Caki2 (cell line): ENCODE data around the gene ONECUT3. TPM values are rescaled to one million over a fixed set of nuclear protein-coding genes. Genes with fewer than 3 reads are reported as not detected.

ENCODE experiments used
- DNase-seq: peaks from one replicate; pipeline ENCODE4 v3.0.0-alpha.2; 2015; ENCODE audit warnings: low read depth
- in situ Hi-C: cut with HindIII; loops from 2 replicates; pipeline ENCODE4 v1.10.0; 2016; ENCODE audit warnings: low sequenced_read_pairs, low pct_unique_long_range_greater_than_20kb, mixed read lengths
- total RNA-seq: library from RNA; depleted of rRNA; stranded (reverse); fragments of >200 nt; shearing (Covaris generic); gene quantifications from 2 replicates; pipeline ENCODE4 v1.2.3, GENCODE V29; 2014; ENCODE audit warnings: low replicate concordance

Gene ONECUT3
- total RNA-seq, 1 experiment from 2014 or later: not detected

DNA sequence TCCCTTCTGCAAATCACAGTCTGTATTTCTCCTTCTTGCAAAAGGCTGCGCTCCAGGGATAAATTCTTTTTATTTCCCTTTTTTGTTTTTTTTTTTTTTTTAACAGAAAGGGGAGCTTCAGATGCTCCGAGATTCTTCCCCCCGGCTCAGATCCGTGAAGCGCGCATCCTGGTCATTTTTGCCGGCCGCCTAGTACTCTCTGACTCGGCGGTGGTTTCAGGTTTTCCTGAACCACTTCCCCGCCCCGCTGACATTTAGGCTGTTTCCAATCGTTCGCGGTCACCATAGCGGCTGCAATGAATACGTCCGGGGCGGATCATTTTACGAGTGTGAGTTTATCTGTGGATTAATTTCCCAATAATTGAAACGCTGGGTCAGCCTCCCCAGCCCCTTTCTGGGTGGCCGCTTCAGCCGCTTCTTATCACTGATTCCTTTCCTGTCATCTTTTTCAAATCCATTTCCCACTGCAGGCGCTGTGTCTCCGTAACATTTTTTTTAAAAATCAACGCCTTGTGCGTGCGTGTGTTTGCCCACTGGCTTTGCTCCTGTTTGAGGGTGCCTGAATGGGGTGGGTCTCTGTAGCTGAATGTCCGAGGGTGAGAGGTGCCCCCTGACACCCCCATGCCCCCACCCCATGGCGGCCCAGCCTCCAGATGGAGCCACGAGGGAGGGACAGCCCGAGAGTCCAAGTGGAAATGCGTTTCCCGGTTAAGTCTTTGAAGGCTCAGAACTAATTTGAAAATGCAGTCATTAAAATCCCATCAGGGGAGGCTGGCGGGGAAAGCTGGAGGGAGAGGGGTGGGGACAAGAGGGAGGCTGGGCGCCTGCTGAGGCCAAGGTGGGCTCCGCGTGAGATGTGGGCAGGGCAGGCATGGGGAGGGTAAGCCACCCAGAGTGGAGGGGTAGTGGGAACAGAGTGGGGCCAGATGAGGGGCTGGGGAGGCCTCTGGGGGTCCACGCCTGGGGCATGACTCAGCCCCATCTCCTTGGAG lies 10.6 kb downstream of the ONECUT3 start:
- in situ Hi-C loops: no loop called here

DNA sequence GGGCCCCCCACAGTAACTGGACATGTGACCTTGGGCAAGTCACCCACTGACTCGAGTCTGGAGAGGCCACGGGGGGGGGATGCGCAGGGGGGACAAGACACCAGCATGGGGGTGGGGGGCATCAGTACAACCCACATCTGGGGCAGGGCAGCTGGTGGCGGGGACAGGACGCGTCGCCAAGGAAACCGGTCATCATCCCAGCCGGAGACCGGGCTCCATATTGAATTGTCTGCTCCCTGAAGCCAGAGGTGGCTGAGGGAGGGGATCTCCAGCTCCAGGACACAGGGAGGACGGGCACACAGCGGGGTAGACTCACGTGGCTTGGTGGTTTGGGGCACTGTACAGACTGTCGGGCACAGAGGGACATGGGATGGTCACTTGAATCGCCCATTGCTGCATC lies 11.4 kb downstream of the ONECUT3 start:
- in situ Hi-C loops: no loop called here
- no peak for DNase-seq

More for the DNA sequence above, 10.6 kb downstream of the ONECUT3 start:
- no peak for DNase-seq

DNA sequence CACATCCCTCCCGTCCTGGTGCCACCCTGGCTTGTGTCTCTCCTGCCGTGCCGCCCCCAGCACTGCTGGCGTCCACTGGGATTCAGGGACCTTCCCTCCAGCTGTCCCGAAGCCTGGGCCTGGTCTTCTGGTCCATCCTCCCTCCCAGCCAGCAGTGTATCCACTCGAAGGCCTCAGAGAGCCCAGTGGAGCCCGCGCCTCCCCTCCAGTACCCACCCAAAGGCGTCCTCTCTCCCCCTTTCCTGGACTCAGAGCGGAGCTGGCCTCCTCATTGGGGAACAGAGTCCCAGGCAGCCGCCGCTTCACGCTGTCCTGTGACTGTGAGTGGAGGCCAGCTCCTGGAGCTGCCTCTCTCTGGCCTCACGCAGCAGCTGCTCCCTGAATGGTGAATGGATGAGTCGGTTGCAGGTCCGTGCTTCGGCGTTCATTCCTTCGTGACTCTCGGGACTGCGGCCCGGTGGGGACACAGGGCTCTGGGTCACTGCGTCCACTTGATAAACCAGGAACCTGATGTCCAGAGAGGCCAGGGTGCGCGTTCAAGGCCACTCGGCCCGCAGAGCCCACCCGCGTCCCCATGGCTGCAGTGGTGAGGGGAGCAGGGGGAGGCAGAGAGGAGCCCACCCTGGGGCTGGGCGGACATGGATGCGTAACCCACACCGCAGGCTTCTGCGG lies 12.1 kb downstream of the ONECUT3 start:
- in situ Hi-C loops: no loop called here
- DNase-seq: no peak

DNA sequence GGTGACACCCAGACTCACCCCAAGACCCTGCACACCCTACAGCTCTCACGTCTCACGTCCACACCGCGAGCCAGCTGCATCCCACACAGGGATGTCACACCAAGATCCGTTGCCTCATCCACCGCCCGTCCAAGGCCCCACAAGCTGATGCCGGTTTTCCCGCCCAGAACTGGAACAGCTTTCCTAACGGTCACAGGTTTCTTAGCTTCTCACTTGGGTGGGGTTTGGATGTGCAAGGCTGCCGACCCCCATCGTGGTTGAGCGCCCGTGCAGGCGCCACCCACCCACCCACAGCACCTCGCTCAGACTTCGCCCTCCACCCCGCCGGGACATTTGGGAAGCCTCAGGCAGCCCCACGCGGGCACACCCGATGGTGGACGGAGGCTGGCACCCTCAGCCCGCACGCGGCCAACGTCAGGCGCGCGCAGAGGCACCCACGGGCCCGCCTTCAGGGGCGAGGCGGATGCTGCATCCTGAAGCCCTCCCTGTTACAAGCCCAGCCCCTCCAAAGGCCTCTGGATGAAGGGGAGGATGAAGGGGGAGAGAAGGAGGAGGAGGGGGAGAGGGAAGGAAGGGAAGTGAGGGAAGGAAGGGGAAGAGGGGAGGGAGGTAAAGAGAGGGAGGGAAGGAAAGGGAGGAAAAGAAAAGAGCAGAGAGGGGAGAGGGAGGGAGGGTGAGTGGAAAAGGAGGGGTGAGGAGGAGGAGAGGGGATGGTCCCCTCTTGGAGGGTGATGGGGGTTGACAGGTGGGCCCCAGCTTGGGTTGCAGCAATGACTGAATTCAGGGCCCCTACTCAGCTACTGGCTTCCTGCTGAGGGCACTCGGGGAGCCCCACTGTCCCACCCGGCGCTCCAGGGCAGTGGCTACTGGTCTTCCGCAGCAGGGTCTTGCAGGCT lies 12.8 kb downstream of the ONECUT3 start:
- in situ Hi-C loops: no loop called here

DNA sequence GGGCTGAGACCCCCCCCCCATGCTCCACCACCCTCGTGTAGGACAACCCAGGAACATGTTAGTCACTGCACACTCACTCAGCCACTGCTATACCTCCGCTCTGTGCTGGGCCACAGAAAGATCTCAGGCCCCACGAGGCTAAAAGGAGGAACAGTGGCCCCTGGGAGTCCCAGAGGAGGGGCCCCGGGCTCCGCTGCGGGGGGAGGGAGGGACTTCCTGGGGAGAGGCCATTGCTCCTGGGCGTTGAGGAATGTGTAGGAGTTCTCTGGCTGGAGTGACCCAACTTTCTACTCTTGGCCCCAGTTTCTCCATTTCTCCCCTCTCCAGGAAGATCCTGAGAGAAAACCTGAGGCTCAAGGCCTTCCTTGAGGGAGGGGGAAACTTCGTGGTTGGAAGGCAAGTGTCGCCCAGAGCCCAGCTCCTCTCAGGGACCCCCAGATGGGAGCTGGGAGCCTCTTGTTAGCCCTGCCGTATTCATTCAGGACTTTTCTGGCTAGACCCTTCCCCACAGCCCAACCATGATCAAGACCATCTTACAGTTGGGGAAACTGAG lies 13.6 kb downstream of the ONECUT3 start:
- in situ Hi-C loops: no loop called here
- DNase-seq: no peak

More for the DNA sequence above, 12.8 kb downstream of the ONECUT3 start:
- DNase-seq: no peak

DNA sequence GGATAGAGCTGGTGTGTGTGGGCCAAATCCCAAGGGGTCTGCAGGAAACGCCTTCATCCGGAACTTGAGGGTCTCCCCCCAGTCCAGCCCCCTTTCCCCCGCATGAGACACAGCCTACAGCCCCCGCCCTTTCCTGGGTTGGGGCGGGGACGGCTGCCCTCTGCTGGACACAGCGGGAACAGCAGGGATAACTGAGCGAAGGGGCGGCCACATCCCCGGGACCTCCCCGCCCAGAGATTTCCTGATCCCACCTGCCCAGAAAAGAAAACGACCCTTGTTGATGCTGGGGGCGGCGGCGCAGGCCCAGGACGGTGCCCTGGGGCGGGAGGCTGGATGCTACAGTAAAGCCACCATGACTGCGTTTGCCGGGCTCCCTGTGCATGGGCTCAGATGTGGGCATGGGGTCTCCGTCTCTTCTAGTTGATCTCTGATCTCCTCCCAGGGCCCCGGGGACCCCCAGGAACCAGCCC lies 14.2 kb downstream of the ONECUT3 start:
- DNase-seq: peak; percentile 16
- in situ Hi-C loops: no loop called here

DNA sequence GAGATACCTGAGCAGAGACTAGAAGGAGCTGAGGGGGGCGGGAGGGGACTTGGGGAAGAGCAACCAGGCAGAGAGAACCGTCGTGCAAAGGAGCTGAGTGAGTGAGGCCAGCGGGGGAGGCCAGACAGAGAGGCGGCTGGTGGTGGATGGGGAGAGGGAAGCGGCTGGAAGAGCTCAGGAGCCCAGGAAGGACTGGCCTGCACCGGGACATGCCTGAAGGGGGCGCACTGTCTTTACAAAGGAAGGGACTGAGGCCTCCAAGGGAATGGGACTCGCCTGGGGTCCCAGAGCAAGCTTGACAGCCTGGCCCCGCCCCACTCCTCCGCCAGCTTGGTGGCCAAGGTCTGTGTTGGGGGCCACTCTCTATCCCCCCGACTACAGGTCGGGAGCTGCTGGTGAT lies 14.9 kb downstream of the ONECUT3 start:
- in situ Hi-C loops: no loop called here
- no peak for DNase-seq

DNA sequence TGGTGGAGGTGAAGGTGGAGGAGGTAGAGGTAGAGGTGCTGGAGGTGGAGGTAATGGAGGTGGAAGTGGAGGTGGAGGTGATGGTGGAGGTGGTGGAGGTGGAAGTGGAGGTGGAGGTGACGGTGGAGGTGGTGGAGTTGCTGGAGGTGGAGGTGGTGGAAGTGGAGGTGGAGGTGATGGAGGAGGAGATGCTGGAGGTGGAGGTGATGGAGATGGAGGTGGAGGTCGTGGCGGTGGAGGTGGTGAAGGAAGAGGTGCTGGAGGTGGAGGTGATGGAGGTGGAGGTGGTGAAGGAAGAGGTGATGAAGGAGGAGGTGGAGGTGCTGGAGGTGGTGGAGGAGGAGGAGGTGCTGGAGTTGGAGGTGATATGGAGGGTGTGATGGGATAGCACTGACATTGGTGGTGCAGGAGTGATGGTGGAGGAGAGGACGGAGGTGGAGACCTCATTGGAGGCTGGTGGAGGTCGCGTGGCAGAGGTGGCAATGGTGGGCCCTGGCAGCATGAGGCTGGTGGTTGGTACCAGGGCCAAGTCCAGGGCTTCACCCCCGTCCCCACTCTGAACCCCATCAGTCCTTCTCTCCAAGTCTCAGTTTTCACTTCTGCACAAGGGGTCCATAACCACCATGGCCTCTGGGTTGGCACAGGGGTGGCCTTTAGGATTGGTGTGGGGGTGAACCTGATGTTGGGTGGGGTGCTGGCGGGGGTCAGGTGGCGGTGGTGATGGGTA lies 15.8 kb downstream of the ONECUT3 start:
- no peak for DNase-seq
- in situ Hi-C loops: no loop called here

DNA sequence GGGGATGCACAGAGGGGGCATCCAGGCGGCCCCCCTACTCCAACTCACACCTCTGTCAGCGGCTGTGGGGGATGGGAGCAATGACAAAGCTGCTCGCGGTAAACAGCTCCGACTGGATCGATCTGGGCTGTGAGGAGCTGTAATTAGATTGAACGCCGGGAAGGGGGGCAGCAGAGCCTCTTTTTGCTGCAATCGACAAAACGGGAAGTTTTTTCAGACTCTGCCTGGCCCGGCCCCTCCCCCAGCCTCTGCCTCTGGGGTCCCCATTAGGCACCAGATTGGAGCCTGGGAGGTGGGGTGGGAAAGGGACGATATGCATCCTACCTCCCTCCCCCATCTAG lies 16.3 kb downstream of the ONECUT3 start:
- in situ Hi-C loops: no loop called here
- DNase-seq: no peak

DNA sequence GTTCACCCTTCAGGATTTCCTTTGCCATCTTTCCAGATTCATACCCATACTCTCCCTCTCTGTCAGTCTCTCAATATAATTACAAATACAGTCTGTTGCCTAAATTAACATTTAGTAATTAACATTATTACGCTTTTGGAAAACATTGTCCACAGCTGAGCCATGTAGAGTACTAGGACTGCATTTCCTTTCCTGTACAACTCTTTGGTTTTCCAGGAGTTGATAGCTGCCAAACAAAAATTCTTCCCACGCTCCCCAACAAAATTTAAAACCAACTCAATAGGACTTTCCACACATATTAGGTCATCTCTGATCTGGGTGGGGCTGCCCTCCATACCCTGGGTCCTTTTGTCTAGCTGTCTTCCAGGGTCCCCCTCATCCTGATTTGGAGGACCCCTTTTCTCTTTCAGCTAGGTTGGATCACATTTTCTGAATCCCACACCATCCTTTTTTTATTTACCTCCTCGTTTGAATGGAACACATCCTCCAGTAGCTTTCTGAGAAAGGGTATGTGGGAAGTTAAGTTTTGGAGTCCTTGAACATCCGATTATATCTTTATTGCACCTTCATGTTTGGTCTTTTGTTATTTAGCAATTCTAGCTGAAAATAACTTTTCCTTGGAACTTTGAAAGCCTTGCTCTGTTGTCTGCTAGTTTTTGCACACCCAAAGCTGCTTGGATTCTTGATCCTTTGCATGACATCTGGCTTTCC lies 17.7 kb downstream of the ONECUT3 start:
- no peak for DNase-seq
- in situ Hi-C loops: no loop called here

DNA sequence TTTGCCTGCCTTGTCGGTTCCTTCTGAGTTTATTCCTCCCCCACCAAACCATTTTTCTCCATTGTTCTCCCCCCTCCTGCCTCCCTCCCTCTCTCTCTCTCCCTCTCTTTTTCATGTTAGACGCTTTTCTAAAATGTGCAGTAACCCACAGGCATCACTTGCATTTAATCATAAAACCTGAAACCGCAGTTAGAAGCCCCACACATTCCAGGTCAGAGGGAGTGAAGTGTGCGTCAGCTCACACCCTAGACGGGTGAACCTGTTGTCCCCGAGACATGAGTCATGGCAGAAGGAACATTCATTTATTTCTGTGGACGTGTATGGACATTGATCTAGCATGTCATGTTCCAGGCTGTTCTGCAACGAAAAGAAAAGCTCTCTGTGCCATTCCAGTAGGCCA lies 19.9 kb downstream of the ONECUT3 start:
- in situ Hi-C loops: no loop called here
- DNase-seq: peak; percentile 6

DNA sequence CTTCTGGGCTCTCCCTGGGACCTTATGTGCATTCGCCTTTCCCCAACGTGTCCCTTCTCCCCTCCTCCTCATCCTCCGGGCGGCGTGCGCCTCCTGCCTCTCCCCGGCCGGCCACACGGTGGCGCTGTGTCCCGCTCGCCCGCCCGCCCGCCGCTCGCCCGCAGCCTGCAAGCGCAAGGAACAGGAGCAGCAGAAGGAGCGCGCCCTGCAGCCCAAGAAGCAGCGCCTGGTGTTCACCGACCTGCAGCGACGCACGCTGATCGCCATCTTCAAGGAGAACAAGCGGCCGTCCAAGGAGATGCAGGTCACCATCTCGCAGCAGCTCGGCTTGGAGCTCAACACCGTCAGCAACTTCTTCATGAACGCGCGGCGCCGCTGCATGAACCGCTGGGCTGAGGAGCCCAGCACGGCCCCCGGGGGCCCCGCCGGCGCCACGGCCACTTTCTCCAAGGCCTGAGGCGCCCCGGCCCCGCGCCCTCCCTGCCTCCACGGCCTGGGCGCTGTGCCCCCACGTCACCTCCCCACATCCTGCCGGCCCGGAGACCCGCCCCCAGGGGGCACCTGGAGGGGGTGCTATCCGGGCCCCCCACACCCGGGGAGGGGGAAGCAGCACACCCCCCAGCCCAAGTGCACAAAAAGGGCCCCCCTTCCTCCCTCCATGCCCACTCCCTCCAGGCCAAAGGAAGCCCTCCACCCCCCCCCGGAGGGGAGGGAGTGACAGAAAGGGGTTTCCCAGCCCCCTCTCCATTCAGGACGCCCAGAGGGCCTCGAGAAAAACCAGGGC lies 21.9 kb downstream of the ONECUT3 start:
- no peak for DNase-seq
- in situ Hi-C loops: no loop called here

DNA sequence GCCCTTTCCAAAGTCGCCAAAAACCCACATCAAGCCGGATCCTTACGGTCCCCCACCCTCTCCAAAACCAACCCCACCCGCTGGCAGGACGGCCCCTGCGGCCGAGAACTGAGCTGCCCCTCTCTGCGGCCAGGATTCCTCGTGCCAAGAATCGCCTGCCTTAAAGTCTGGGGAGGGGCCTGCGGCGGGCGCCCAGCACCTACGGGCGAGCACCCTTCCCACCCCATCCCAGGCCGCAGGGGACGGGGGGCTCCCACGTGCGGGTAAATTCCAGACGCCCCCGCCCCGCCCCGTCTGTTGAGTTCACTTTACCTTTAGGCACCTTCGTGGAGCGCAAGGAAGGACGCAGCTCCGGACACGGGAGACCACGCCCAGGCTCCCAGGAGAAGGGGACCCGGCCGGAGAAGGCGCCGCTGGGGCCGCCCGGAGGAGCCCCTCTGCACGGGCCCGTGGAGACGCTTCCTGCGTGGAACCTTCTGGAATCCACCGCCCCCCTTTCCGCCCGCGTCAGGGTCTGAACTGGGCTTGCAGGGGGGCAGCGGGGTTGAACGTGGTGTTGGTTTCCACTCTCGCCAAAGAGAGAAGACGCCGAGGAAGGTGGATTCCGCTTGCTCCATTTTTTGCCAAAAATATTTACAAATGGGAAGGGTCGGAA lies 22.8 kb downstream of the ONECUT3 start:
- DNase-seq: no peak
- in situ Hi-C loops: no loop called here

DNA sequence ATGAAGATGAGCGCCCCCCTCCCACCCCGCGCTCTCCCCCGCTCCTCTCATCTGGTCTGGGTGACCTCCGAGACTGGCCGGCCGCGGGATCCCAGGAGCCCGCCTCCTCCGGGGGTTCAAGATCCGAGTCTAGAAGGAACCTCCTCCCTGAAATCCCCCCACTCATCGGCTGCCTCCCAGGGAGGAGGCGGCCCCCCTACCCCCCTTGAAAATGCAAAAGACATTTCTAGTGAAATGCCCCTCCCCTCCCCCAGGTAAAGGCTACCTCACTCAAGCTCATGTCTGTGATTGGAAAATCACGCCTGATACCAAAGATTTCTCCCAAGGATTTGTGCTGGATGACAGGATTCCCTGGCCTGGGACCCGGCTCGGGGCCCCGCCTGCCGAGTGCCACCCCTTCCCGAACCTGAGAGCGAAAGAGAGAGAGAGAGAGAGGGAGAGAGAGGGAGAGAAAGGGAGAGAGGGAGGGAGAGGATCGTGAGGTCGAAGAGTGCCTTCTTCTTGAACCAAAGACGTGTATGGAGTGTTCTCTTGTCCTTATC lies 23.4 kb downstream of the ONECUT3 start:
- in situ Hi-C loops: no loop called here
- DNase-seq: no peak

DNA sequence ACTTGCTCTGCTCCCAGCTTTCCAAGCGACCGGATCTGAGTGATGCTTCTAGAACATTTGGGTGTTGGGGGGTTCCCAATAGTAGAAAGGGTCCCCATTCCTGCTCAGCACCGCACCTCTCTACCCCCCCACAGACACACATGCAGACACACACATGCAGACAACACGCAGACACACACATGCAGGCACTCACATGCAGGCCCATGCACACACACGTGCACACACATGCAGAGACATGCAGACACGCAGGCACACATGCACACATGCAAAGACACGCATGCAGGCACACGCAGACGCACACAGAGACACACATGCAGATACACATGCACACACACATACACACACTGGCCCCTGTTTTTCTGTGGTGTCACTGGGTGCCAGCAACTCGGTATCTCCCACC lies 23.8 kb downstream of the ONECUT3 start:
- in situ Hi-C loops: no loop called here
- no peak for DNase-seq

DNA sequence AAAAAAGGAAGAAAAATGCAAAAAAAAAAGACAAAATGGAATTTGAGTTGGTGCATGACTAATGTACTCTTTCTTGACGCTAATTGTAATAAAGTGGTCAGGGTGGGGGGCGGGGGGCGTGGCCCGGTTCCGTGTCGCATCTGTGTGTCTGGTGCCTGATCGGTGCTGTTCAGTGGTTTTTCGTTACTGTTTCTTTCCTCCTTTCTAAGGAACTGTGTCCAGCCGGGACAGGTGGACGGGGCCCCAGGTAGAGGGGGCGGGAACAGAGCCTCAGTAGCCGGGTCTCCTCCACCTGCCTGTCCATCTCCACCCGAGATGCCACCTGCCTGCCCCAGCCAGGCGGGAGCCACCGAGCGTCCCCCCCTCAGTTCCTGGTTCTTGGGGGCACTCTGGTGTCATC lies 26.3 kb downstream of the ONECUT3 start:
- in situ Hi-C loops: no loop called here

More for the DNA sequence above, 26.3 kb downstream of the ONECUT3 start:
- no peak for DNase-seq
